Measurements from ENCODE around the gene DCPS.
"Not testable (repeated sequence)": the region's sequence is repeated elsewhere in the genome, so short reads cannot be mapped to it uniquely, and the experiment has no call there.

GRCh38 chr11:126374562-126375300, 70.9 kb downstream of the DCPS start:
- TF ChIP-seq CTCF (conservative IDR thresholded peaks at IDR 0.05 in 1 of 2, IDR thresholded peaks at IDR 0.05 in 1 of 2; ENCODE audit: extremely low read depth in 1 of 2, insufficient read depth in 1 of 2, low read depth in 1 of 2, low read length in 2 of 2); EZH2 (IDR thresholded peaks at IDR 0.05; ENCODE audit: borderline replicate concordance, low read length): not testable (repeated sequence)

All from mammary epithelial cell (primary cell).